Erythroblast (primary cell): ENCODE results near the gene SLC30A4.
A peak's percentile ranks its signal among the peaks of the same experiment; 100 is the strongest.

Experiments
- DNase-seq, 2 experiments: peaks; one replicate each; lab custom pipeline; 2025; lab: John Stamatoyannopoulos, UW
- GATA1 ChIP-seq: IDR thresholded peaks from 2 replicates; pipeline ENCODE4 v1.6.1; 2011; ENCODE audit warnings: low read depth, mild to moderate bottlenecking, control low read depth, low read length, moderate library complexity
- POLR2A ChIP-seq: IDR thresholded peaks from 2 replicates; pipeline ENCODE4 v1.6.1; 2011; ENCODE audit warnings: mild to moderate bottlenecking, low read length

Gene SLC30A4

GRCh38 chr15:45486317-45486716 lies 36.2 kb downstream of the SLC30A4 start:
- no peak for DNase-seq
- no peak for TF ChIP-seq POLR2A
- TF ChIP-seq GATA1, result no peak

DNA sequence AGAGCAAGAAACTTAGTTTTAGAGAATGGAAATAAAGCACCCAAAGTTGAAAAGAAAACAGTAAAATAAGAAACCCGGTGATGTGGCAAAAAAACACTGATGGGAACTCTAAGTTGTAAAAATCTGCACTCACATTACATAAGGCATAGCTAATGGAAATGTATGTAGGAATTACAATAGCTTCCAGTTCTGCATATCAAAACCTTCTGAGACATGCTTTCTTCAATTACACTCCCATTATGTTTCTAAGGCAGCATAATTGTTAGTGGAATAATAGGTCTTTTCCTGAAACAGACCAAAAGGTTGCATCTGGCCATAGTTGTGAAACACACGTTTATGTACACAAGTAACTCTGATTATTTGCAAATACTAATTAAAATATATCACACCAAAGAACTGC lies 41.4 kb downstream of the SLC30A4 start:
- no peak for DNase-seq
- no peak for TF ChIP-seq POLR2A
- TF ChIP-seq GATA1, result no peak

DNA sequence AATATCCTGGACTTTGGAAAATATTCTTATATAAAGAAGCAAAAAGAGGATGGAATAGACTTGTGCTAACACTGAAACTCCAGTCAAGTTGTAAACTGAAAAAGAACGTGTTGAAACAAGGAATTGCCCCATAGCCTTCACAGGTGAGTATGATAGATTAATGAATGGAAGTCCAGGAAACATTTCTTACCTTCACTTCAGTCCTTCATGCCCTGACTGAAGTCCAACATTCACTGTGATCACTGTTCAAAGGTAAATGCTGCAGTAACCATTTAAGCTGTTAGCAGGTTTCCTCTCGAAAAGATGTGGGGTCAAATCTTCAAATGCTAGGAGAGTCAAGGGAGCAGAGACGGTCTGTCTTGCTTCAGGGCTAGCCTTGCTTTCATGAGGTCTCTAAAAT lies 46.1 kb downstream of the SLC30A4 start:
- TF ChIP-seq POLR2A, result no peak
- no peak for TF ChIP-seq GATA1
- DNase-seq, result no peak

DNA sequence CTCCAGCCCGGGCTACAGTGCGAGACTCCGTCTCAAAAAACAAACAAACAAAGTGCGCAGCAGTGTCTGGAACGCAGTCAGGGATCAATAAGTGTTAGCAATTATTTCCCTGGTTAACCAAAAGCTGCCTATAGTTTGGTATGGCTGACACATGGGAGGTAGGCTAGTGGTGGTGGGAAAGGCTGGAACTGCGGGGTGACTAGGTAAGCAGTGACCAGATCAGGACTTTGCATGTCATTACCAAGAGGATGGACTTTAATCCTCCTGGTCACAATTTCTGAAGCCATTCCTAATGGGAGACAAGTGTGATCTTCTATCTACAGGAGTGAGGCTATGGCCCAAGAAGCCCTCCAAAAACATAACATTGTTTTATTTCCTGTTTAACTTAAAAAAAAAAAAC lies 47.8 kb downstream of the SLC30A4 start:
- no peak for TF ChIP-seq GATA1
- TF ChIP-seq POLR2A, result no peak
- no peak for DNase-seq

DNA sequence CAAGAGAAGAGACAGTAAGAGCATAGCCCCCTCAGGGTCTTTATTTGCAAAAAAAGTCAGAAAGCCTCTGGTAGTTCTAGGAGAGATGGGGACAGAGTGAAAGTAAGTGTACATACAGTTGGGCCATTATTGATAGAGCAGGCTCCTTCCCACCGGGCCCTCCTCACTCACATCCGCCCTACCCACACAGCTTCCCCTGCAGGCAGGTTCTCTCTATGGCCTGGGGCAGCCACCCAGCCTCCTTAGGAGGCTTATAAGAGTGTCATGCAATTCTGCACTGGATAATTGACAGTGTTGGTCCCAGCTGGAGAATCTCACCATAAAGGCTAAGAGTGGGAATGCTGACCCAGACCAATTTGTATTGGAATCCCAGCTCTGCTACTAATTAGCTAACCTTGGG lies 49.5 kb downstream of the SLC30A4 start:
- TF ChIP-seq GATA1 (no peak), POLR2A (no peak)
- no peak for DNase-seq

- no peak for DNase-seq
- no peak for TF ChIP-seq POLR2A
- TF ChIP-seq GATA1, result no peak
Measured at GRCh38 chr15:45471151-45471550, 51.4 kb downstream of the SLC30A4 start.

DNA sequence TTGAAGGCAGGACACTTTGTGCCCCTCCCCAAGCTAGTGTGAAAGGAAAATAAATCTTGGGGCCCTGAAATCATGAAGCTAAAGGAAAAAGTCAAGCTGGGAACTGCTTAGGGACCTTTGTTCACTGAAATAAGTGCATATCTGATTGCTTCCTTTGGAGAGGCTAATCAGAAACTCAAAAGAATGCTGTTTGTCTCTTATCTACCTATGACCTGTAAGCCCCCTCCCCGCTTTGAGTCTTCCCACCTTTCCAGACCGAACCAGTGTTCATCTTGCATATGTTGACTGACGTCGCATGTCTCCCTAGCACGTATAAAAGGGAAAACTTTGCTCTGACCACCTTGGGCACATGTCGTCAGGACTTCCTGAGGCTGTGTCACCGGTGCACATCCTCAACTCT lies 53.1 kb downstream of the SLC30A4 start:
- no peak for TF ChIP-seq GATA1
- no peak for TF ChIP-seq POLR2A
- DNase-seq, result no peak

GRCh38 chr15:45469027-45469426 lies 53.5 kb downstream of the SLC30A4 start:
- DNase-seq, result no peak
- TF ChIP-seq GATA1, result no peak
- no peak for TF ChIP-seq POLR2A

DNA sequence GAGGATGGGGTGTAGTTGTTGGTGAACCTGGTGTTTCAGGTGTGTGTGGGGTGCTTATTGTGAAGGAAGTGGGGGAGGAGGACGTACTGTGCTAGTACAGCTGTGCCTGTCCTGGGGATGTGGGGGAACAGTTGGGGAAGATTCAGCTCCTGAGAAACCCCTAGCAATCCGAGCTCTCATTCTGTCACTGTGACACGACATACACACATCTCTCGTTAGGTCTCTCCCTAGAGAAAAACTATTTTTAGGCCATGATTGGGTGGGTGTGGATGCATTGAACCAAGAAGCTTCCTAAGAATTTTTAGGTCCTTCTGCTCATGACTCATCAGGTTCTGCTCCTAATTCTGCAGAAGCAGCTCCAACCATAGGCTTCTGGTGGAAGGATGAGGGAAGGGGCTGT lies 54.3 kb downstream of the SLC30A4 start:
- TF ChIP-seq POLR2A (no peak), GATA1 (no peak)
- no peak for DNase-seq

DNA sequence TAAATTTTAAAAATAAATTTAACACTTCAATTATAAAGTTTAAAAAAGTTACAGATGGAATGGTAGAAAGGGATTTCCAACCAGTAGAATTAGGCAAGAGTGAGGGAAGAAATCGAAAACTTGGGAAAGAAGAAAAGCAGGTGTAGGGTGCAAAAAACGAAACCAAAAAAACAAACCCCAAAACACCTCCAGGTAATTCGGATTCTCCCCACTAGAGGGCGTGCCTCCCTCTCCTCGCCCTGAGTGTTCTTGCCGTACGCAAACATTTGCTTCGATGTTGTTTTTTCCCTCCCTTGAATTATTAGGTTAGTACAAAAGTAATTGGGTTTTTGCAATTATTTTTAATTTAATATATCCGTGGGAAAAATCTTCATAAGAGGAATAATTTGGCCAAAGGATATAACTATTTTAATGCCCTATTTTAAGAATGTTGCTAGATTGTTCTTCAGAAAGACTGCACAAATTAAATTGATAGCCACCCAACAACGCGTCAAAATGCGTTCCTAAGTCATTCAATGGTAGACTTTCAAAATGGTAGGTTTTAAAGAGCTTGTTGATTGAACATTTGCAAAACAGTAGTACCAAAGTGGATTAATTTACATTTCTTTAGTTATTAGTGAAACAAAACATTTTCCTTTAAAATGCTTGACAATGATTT lies 63.7 kb downstream of the SLC30A4 start:
- TF ChIP-seq POLR2A (no peak), GATA1 (no peak)

GRCh38 chr15:45457641-45458539 lies 64.7 kb downstream of the SLC30A4 start:
- DNase-seq, result peak; percentile 82 to 89
- TF ChIP-seq POLR2A (no peak), GATA1 (no peak)

More for the DNA sequence above, 63.7 kb downstream of the SLC30A4 start:
- DNase-seq, result peak; percentile 70 to 84

DNA sequence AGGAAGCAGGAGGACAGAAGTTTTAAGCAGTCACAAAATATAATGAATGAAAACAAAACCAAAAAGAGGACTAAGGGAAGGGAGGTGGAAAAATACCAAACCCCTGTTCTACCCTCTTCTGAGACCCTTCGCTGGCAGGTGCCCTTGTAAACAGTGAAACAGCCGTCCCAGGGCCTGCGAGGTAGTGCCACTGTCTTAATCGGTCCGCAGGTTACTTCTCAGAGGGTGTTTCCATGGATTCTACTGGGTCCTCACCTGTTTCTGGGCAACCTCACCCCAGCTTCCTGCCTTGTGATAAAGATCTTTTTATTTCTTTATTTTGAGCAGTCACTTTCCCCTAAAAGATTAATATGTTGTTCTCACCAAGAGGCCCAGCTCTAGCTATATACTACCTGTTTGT lies 65.3 kb downstream of the SLC30A4 start:
- no peak for TF ChIP-seq POLR2A
- TF ChIP-seq GATA1, result no peak
- DNase-seq, result no peak

- no peak for TF ChIP-seq POLR2A
- no peak for TF ChIP-seq GATA1
- peak; percentile 17 to 54 for DNase-seq
Measured at GRCh38 chr15:45456212-45457106, 66.1 kb downstream of the SLC30A4 start.

- TF ChIP-seq POLR2A (no peak), GATA1 (no peak)
- no peak for DNase-seq
Measured at GRCh38 chr15:45454814-45455213, 67.7 kb downstream of the SLC30A4 start.
